Dendritic cell treated with granulocyte-macrophage colony-stimulating factor and Interleukin-4, amounts not matched to agents 40 ng/mL and 50 ng/mL, for 4 days (primary cell): Measurements from ENCODE around the gene PRDM10.
"Not testable (repeated sequence)": the region's sequence is repeated elsewhere in the genome, so short reads cannot be mapped to it uniquely, and the experiment has no call there.

ENCODE experiments used
- H3K27ac Mint-ChIP-seq: one replicate; pipeline ENCODE4 v1.8.0; 2022; ENCODE audit warnings: mild to moderate bottlenecking, mixed read lengths
- H3K27me3 Mint-ChIP-seq: one replicate; pipeline ENCODE4 v1.8.0; 2022; ENCODE audit warnings: mild to moderate bottlenecking, mixed read lengths
- H3K36me3 Mint-ChIP-seq: one replicate; pipeline ENCODE4 v1.8.0; 2022; ENCODE audit warnings: low read depth, mixed read lengths
- H3K4me1 Mint-ChIP-seq: one replicate; pipeline ENCODE4 v1.8.0; 2022; ENCODE audit warnings: low read depth, mixed read lengths
- H3K4me3 Mint-ChIP-seq: one replicate; pipeline ENCODE4 v1.8.0; 2022; ENCODE audit warnings: mild to moderate bottlenecking, moderate library complexity, mixed read lengths
- H3K9me3 Mint-ChIP-seq: one replicate; pipeline ENCODE4 v1.8.0; 2022; ENCODE audit warnings: mixed read lengths
- intact Hi-C: fragments of 100-400 bp; cut with micrococcal nuclease; formaldehyde crosslinking; loops from one replicate; pipeline ENCODE4 v1.15.0; 2022

Gene PRDM10

DNA sequence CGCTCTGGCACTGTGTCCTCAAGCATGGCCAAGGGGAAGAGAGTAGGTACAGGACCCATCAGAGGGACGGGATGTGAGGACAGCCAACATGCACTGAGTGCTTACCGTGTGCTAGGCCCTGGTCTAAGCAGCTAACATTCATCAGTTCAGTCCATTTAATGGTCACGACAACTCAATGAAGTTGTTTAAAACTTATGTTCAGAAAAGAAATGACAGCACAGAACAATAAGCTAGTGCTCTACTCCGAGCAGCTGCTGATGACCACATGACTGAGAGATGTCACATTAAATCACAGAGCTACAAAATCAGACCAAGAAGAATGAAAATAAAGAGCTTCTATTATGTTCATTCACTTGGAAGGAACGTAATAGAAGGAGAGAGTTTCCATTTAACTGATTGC is 26.3 kb downstream of the PRDM10 start:
- H3K27ac Mint-ChIP-seq = no peak overlapping the region
- no peak overlapping the region for H3K4me3 Mint-ChIP-seq
- peaks cover 14% of the 10 kb centered on the region for H3K36me3 Mint-ChIP-seq
- no peaks in the 10 kb centered on the region for H3K27me3 Mint-ChIP-seq
- H3K4me1 Mint-ChIP-seq = peaks cover 37% of the 10 kb centered on the region
- no peaks in the 10 kb centered on the region for H3K9me3 Mint-ChIP-seq
- intact Hi-C loops = no loop called here

GRCh38 chr11:129975543-129975942 is 27.1 kb downstream of the PRDM10 start:
- no peaks in the 10 kb centered on the region for H3K27me3 Mint-ChIP-seq
- intact Hi-C loops = no loop called here
- peaks cover 43% of the 10 kb centered on the region for H3K4me1 Mint-ChIP-seq
- no peak overlapping the region for H3K27ac Mint-ChIP-seq
- H3K36me3 Mint-ChIP-seq = peaks cover 21% of the 10 kb centered on the region
- H3K4me3 Mint-ChIP-seq = no peak overlapping the region
- H3K9me3 Mint-ChIP-seq = no peaks in the 10 kb centered on the region

DNA sequence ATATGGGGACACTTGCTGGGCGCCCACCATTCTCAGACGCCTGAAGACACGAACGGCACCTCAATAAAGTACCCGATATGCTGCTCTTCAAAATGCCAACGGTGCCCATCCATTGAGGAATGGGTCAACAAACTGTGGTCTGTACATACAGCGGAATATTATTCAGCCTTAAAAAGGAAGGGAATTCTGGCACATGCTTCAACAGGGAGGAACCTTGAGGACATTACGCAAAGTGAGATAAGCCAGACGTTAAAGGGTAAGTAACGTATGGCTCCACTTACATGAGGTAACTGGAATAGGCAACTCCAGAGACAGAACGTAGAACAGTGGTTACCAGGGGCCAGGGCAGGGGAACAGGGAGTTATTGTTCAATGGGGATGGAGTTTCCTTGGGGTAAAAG is 28.0 kb downstream of the PRDM10 start:
- no peaks in the 10 kb centered on the region for H3K27me3 Mint-ChIP-seq
- intact Hi-C loops = no loop called here
- H3K9me3 Mint-ChIP-seq = no peaks in the 10 kb centered on the region
- peaks cover 18% of the 10 kb centered on the region for H3K36me3 Mint-ChIP-seq
- H3K4me3 Mint-ChIP-seq = no peak overlapping the region
- H3K27ac Mint-ChIP-seq = no peak overlapping the region
- H3K4me1 Mint-ChIP-seq = peaks cover 51% of the 10 kb centered on the region

DNA sequence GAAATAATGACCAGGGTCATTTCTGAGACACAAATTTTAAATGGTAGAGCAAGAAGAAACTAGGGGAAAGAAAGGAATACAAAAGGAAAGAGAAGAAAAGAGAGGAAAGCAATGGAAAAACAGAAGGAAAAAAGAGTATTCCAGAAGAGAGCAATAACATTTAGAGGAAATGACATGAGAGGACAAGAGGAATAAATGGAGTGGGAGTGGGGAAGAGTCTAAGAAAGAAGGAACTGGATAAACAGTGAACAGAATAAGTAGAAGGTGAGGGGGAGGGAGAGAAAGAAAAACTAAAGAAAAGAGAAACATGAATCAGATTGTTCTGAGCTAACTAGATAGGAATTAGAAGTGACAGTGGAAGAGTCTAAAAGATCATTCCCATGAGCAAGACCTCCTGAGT is 28.4 kb downstream of the PRDM10 start:
- H3K27ac Mint-ChIP-seq = no peak overlapping the region
- H3K4me3 Mint-ChIP-seq = no peak overlapping the region
- H3K36me3 Mint-ChIP-seq = peaks cover 15% of the 10 kb centered on the region
- peaks cover 54% of the 10 kb centered on the region for H3K4me1 Mint-ChIP-seq
- H3K9me3 Mint-ChIP-seq = no peaks in the 10 kb centered on the region
- H3K27me3 Mint-ChIP-seq = no peaks in the 10 kb centered on the region
- intact Hi-C loops = no loop called here

- Mint-ChIP-seq H3K9me3 (no peaks in the 10 kb centered on the region), H3K36me3 (peaks cover 15% of the 10 kb centered on the region), H3K4me3 (no peak overlapping the region), H3K27ac (no peak overlapping the region), H3K4me1 (peaks cover 55% of the 10 kb centered on the region), H3K27me3 (no peaks in the 10 kb centered on the region)
- intact Hi-C loops = no loop called here
These were observed 28.8 kb downstream of the PRDM10 start for GRCh38 chr11:129973809-129974208.

DNA sequence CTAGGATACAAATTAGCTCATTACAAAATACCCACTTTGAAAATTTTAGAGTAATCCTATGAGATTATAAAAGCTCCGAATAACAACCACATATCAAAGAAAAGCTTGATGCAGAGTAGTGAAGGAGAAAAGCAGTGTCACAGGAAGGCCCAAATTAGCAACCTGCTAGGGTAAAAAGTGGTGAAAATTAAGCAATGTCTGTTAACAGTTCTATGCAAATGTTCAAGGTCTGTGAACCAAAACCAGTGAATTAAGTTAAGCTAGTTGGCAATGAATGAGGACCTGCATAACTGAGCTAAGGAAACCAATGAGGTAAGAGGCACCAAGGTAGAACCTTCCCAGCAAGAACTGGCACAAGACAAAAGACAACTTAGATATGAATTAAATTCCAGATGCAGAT is 29.6 kb downstream of the PRDM10 start:
- Mint-ChIP-seq H3K27ac (no peak overlapping the region), H3K4me1 (peaks cover 62% of the 10 kb centered on the region), H3K9me3 (no peaks in the 10 kb centered on the region), H3K27me3 (no peaks in the 10 kb centered on the region), H3K4me3 (no peak overlapping the region), H3K36me3 (peaks cover 14% of the 10 kb centered on the region)
- intact Hi-C loops = no loop called here

- Mint-ChIP-seq H3K36me3 (peaks cover 10% of the 10 kb centered on the region), H3K27ac (no peak overlapping the region)
These were observed 30.0 kb downstream of the PRDM10 start for GRCh38 chr11:129972611-129973010.

GRCh38 chr11:129971856-129972255 is 30.8 kb downstream of the PRDM10 start:
- peaks cover 68% of the 10 kb centered on the region for H3K4me1 Mint-ChIP-seq
- H3K27me3 Mint-ChIP-seq, H3K9me3 Mint-ChIP-seq, H3K36me3 Mint-ChIP-seq, H3K27ac Mint-ChIP-seq, intact Hi-C loops, H3K4me3 Mint-ChIP-seq: not testable (repeated sequence)

More at GRCh38 chr11:129972611-129973010, 30.0 kb downstream of the PRDM10 start:
- H3K4me1 Mint-ChIP-seq = peaks cover 67% of the 10 kb centered on the region
- H3K9me3 Mint-ChIP-seq = no peaks in the 10 kb centered on the region
- intact Hi-C loops = no loop called here
- H3K27me3 Mint-ChIP-seq = no peaks in the 10 kb centered on the region
- H3K4me3 Mint-ChIP-seq = no peak overlapping the region

GRCh38 chr11:129969920-129970319 is 32.7 kb downstream of the PRDM10 start:
- Mint-ChIP-seq H3K4me1 (peaks cover 62% of the 10 kb centered on the region), H3K27me3 (no peaks in the 10 kb centered on the region), H3K36me3 (peaks cover 7% of the 10 kb centered on the region), H3K4me3 (no peak overlapping the region), H3K9me3 (no peaks in the 10 kb centered on the region), H3K27ac (no peak overlapping the region)
- intact Hi-C loops = no loop called here

DNA sequence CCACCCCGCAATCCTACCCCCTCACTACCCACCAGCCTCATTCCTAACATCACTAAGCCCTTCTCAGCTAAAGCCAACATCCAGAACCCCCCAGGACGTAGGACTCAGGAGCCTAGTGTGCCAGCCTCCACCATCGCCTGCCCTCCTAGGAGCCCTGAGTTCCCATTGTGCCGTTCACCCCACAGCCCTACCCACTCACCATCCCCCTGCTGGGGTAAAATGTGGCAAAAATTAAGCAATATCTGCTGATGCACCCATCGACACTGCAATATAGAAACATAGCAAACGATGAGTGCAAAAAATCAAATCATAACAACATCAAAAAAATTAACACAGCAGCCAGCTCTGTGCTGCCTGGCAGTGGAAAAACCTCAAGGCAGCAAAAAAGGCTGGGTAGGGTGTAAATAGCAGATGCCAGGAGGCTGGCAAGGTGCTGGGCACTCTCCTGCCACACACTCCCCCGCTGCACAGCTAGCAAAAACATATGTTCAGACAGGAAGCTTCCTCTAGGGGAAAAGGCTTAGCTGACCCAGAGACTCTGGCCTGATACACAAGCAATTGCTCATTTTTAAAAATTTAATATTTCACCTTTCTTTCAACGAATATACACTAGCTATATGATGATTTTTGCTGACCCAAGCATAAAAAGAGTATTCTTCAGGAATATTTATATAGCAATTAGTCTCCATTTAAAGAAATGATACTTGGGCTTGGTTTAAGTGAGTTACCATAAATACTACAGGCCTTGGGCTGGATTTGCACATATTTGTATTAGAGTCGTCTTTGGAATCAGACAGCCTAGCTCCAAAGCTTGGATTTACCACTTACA is 33.8 kb downstream of the PRDM10 start:
- H3K27me3 Mint-ChIP-seq = no peaks in the 10 kb centered on the region
- intact Hi-C loops = no loop called here
- H3K36me3 Mint-ChIP-seq = peaks cover 7% of the 10 kb centered on the region
- peaks cover 59% of the 10 kb centered on the region for H3K4me1 Mint-ChIP-seq
- H3K27ac Mint-ChIP-seq = peak overlapping the region; percentile 20
- H3K4me3 Mint-ChIP-seq = no peak overlapping the region
- H3K9me3 Mint-ChIP-seq = no peaks in the 10 kb centered on the region

DNA sequence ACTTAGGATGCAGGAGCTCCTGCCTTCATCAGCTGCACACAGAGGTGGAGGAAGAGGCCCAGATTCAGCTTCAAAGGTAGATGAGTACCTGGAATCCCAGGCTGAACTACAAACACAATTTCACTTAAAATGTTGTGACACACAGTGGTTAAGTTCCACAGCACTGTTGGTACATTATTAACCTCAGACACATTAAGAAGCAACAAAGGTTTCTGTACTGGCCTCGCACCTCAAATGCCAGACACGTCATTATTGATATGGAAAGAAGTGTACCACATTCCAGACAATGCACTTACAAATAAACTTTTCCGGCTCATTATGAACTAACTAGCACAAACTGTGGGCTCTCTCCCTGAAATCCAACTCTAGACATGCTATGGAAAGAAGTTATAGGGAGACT is 34.6 kb downstream of the PRDM10 start:
- Mint-ChIP-seq H3K27ac (peak overlapping the region; percentile 20), H3K27me3 (no peaks in the 10 kb centered on the region), H3K9me3 (no peaks in the 10 kb centered on the region), H3K36me3 (peaks cover 7% of the 10 kb centered on the region), H3K4me1 (peaks cover 63% of the 10 kb centered on the region), H3K4me3 (no peak overlapping the region)
- intact Hi-C loops = no loop called here

DNA sequence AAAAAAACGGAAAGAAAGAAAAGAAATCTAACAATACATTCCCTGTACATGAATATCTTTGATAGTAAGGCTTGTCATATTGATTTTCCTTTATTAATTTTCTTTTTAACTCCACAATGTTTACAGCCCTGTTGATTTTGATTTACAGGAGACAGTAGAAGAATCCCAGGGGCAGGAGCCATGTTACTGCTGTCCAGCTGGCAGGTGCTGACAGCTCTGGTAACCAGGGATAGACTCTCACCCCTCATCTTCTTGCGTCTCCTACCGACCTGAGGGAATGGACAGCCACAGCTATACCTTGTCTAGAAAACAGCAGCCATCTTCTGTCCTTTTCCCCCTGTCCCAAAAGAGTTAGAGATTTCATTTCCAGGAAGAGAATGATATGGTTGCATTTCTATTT is 37.4 kb downstream of the PRDM10 start:
- no peak overlapping the region for H3K27ac Mint-ChIP-seq
- H3K36me3 Mint-ChIP-seq = peaks cover 7% of the 10 kb centered on the region
- H3K4me3 Mint-ChIP-seq = no peak overlapping the region
- no peaks in the 10 kb centered on the region for H3K27me3 Mint-ChIP-seq
- H3K4me1 Mint-ChIP-seq = peaks cover 51% of the 10 kb centered on the region
- no peaks in the 10 kb centered on the region for H3K9me3 Mint-ChIP-seq
- intact Hi-C loops = no loop called here

- Mint-ChIP-seq H3K9me3 (no peaks in the 10 kb centered on the region), H3K36me3 (peaks cover 28% of the 10 kb centered on the region), H3K27me3 (no peaks in the 10 kb centered on the region), H3K4me3 (no peak overlapping the region), H3K27ac (no peak overlapping the region), H3K4me1 (peaks cover 24% of the 10 kb centered on the region)
- intact Hi-C loops = no loop called here
These were observed 42.1 kb downstream of the PRDM10 start for GRCh38 chr11:129960216-129961214.

GRCh38 chr11:129959687-129960086 is 42.9 kb downstream of the PRDM10 start:
- peaks cover 24% of the 10 kb centered on the region for H3K4me1 Mint-ChIP-seq
- peaks cover 28% of the 10 kb centered on the region for H3K36me3 Mint-ChIP-seq
- no peaks in the 10 kb centered on the region for H3K9me3 Mint-ChIP-seq
- H3K4me3 Mint-ChIP-seq = no peak overlapping the region
- no peak overlapping the region for H3K27ac Mint-ChIP-seq
- H3K27me3 Mint-ChIP-seq = no peaks in the 10 kb centered on the region
- intact Hi-C loops = no loop called here
